Epithelial cell of proximal tubule (primary cell): ENCODE results near the gene LHX8. TPM values are rescaled to one million over a fixed set of nuclear protein-coding genes. Genes with fewer than 3 reads are reported as not detected.

ENCODE experiments used
- DNase-seq: peaks from one replicate; pipeline ENCODE4 v3.0.0-alpha.2; 2011; ENCODE audit warnings: low read depth
- H3K4me3 ChIP-seq: 2 replicates; pipeline ENCODE4 v1.5.1; 2011; ENCODE audit warnings: low read depth, mild to moderate bottlenecking, low read length
- total RNA-seq: library from RNA; depleted of rRNA; stranded (reverse); fragments of >200 nt; gene quantifications from 2 replicates; pipeline ENCODE4 v1.2.3, GENCODE V29; 2015
- TF ChIP-seq, protein P1 (sequence below): conservative IDR thresholded peaks from 2 replicates; pipeline ENCODE4 v1.5.1; 2012; ENCODE audit warnings: low read depth, mild to moderate bottlenecking, low read length

LHX8 gene
- total RNA-seq, 1 donor from 2014 or later: not detected

DNA sequence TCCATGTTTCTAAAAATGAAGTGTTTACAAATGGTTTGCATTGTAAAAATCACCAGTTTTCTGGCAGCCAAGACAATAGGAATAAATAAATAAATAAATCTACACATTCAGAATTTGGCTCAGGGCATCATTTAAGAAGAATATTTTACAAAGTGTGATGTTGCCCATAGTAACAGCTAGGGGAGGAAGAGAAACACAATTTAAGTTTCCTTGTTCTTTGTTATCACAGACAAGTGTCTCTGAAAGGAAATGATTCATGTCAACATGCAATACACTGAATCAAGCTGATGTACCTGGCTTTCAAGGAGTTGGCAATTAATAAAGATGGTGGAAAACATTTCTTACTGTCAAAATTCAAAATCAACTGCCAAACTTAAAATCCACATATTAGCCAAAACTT is 74.7 kb downstream of the LHX8 start:
- no peak overlapping the region for H3K4me3 ChIP-seq
- TF ChIP-seq, protein P1, sequence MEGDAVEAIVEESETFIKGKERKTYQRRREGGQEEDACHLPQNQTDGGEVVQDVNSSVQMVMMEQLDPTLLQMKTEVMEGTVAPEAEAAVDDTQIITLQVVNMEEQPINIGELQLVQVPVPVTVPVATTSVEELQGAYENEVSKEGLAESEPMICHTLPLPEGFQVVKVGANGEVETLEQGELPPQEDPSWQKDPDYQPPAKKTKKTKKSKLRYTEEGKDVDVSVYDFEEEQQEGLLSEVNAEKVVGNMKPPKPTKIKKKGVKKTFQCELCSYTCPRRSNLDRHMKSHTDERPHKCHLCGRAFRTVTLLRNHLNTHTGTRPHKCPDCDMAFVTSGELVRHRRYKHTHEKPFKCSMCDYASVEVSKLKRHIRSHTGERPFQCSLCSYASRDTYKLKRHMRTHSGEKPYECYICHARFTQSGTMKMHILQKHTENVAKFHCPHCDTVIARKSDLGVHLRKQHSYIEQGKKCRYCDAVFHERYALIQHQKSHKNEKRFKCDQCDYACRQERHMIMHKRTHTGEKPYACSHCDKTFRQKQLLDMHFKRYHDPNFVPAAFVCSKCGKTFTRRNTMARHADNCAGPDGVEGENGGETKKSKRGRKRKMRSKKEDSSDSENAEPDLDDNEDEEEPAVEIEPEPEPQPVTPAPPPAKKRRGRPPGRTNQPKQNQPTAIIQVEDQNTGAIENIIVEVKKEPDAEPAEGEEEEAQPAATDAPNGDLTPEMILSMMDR: no peak
- no peak for DNase-seq
